DND-41 (cell line): ENCODE measurements around the gene HTRA1.

Experiments
- ATAC-seq: fragments of 200-7000 bp; cut with Tn5 transposase; 3 replicates; pipeline ENCODE4 v1.9.1; 2021; ENCODE audit warnings: low read depth; ENCODE audit not compliant: insufficient read depth
- DNase-seq: peaks from one replicate; pipeline ENCODE4 v3.0.0-alpha.2; 2020
- H2AFZ ChIP-seq: 2 replicates; pipeline ENCODE4 v1.6.0; 2012; ENCODE audit warnings: low read depth, low read length
- H3K27ac ChIP-seq: 2 replicates; pipeline ENCODE4 v1.5.1; 2012; ENCODE audit warnings: low read length, inconsistent platforms
- H3K27me3 ChIP-seq: fragments of 200-600 bp; sonication (generic); 2 replicates; pipeline ENCODE4 v1.6.0; 2012; ENCODE audit warnings: low read length, mild to moderate bottlenecking, inconsistent platforms; ENCODE audit not compliant: insufficient read depth, poor library complexity
- H3K36me3 ChIP-seq: 2 replicates; pipeline ENCODE4 v1.5.1; 2012; ENCODE audit warnings: low read length, inconsistent platforms; ENCODE audit not compliant: insufficient read depth
- H3K4me1 ChIP-seq: 2 replicates; pipeline ENCODE4 v1.5.1; 2012; ENCODE audit warnings: mild to moderate bottlenecking, low read length; ENCODE audit not compliant: insufficient read depth
- H3K4me2 ChIP-seq: 2 replicates; pipeline ENCODE4 v1.6.0; 2012; ENCODE audit warnings: mild to moderate bottlenecking, moderate library complexity, low read length, inconsistent platforms; ENCODE audit not compliant: insufficient read depth
- H3K4me3 ChIP-seq, 2 experiments: fragments of 200-600 bp in 1 of 2; shearing (Covaris generic) in 1 of 2; 2 replicates each; pipeline ENCODE4 v1.5.1; 2012 to 2016; ENCODE audit warnings: inconsistent platforms in 2 of 2, low read length in 2 of 2, mild to moderate bottlenecking in 2 of 2, low read depth in 1 of 2, moderate library complexity in 1 of 2
- H3K79me2 ChIP-seq: 2 replicates; pipeline ENCODE4 v1.6.0; 2012; ENCODE audit warnings: low read length, inconsistent platforms; ENCODE audit not compliant: insufficient read depth
- H3K9ac ChIP-seq: 2 replicates; pipeline ENCODE4 v1.6.0; 2012; ENCODE audit warnings: low read depth, mild to moderate bottlenecking, inconsistent platforms, low read length, moderate library complexity
- H3K9me3 ChIP-seq: 2 replicates; pipeline ENCODE4 v1.5.1; 2012; ENCODE audit warnings: low read length, moderate library complexity, mild to moderate bottlenecking, inconsistent platforms; ENCODE audit not compliant: insufficient read depth, severe bottlenecking
- H4K20me1 ChIP-seq: 2 replicates; pipeline ENCODE4 v1.6.0; 2012; ENCODE audit warnings: low read length; ENCODE audit not compliant: insufficient read depth
- CTCF ChIP-seq: IDR thresholded peaks from 2 replicates; pipeline ENCODE4 v1.5.1; 2012; ENCODE audit warnings: borderline replicate concordance, low read length, moderate library complexity, mild to moderate bottlenecking; ENCODE audit not compliant: poor library complexity, severe bottlenecking; ENCODE audit errors: extremely low read depth
- EZH2 ChIP-seq: IDR thresholded peaks from 3 replicates; pipeline ENCODE4 v1.6.1; 2012; ENCODE audit warnings: borderline replicate concordance, low read depth, mild to moderate bottlenecking, moderate library complexity, low read length, inconsistent platforms; ENCODE audit not compliant: severe bottlenecking

HTRA1 gene

GRCh38 chr10:122504610-122504950 is 43.2 kb downstream of the HTRA1 start:
- no peak overlapping the region for H3K27ac ChIP-seq

DNA sequence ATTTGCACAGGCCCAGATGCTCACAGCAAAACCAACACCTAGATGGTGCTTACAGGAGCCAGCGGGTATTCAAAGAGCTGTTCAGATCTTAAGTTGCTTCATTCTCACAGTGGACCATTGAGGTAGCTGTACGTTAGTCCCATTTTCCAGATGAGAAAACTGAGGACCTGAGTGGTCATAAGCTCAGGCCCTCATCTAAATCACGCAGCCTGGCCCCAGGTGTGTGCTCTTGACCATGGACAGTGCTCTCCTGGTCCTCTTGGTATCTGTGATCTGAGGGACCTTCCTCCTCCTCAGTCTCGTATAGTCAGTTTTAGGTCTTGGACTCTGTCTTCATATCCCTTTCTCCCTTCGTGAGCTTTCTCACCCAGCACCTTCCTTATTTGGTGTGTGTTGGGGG is 43.7 kb downstream of the HTRA1 start:
- no peak overlapping the region for H3K9ac ChIP-seq
- ATAC-seq (no peak), DNase-seq (no peak)
- H3K79me2 ChIP-seq: no peaks in the 10 kb centered on the region
- H3K4me1 ChIP-seq: no peaks in the 10 kb centered on the region
- H3K27ac ChIP-seq: no peak overlapping the region
- H3K36me3 ChIP-seq: no peaks in the 10 kb centered on the region
- H3K4me2 ChIP-seq: no peak overlapping the region
- no peaks in the 10 kb centered on the region for H3K9me3 ChIP-seq
- peaks cover 4% of the 10 kb centered on the region for H4K20me1 ChIP-seq
- TF ChIP-seq EZH2: no peak
- no peak for TF ChIP-seq CTCF
- H3K4me3 ChIP-seq: no peak overlapping the region
- H2AFZ ChIP-seq: no peak overlapping the region
- no peaks in the 10 kb centered on the region for H3K27me3 ChIP-seq

More at GRCh38 chr10:122504610-122504950, 43.2 kb downstream of the HTRA1 start:
- no peak for ATAC-seq
- Histone ChIP-seq H3K4me2 (no peak overlapping the region), H3K4me1 (no peaks in the 10 kb centered on the region), H3K27me3 (no peaks in the 10 kb centered on the region), H3K4me3 (no peak overlapping the region), H3K79me2 (no peaks in the 10 kb centered on the region), H4K20me1 (peaks cover 4% of the 10 kb centered on the region), H2AFZ (no peak overlapping the region), H3K9ac (no peak overlapping the region), H3K9me3 (no peaks in the 10 kb centered on the region), H3K36me3 (no peaks in the 10 kb centered on the region)
- no peak for DNase-seq
- TF ChIP-seq EZH2 (no peak), CTCF (no peak)

GRCh38 chr10:122505885-122506645 is 44.7 kb downstream of the HTRA1 start:
- DNase-seq (no peak), ATAC-seq (no peak)
- no peaks in the 10 kb centered on the region for H3K9me3 ChIP-seq
- TF ChIP-seq EZH2 (no peak), CTCF (no peak)
- H3K27ac ChIP-seq: no peak overlapping the region
- H3K36me3 ChIP-seq: no peaks in the 10 kb centered on the region
- H3K79me2 ChIP-seq: no peaks in the 10 kb centered on the region
- H3K4me1 ChIP-seq: no peaks in the 10 kb centered on the region
- no peak overlapping the region for H3K9ac ChIP-seq
- H3K27me3 ChIP-seq: no peaks in the 10 kb centered on the region
- H4K20me1 ChIP-seq: peaks cover 4% of the 10 kb centered on the region
- H3K4me3 ChIP-seq: no peak overlapping the region
- no peak overlapping the region for H3K4me2 ChIP-seq
- H2AFZ ChIP-seq: no peak overlapping the region
